WI38 (cell line): ENCODE data around the gene EGR1.

Experiments used
- H3K4me3 ChIP-seq: 2 replicates; pipeline ENCODE4 v1.5.1; 2011; ENCODE audit warnings: low read depth, mild to moderate bottlenecking, control low read depth, low read length
- TF ChIP-seq, protein P1 (sequence below): IDR thresholded peaks from 2 replicates; pipeline ENCODE4 v1.5.1; 2012; ENCODE audit warnings: low read depth, mild to moderate bottlenecking, control low read depth, low read length

EGR1 gene

DNA sequence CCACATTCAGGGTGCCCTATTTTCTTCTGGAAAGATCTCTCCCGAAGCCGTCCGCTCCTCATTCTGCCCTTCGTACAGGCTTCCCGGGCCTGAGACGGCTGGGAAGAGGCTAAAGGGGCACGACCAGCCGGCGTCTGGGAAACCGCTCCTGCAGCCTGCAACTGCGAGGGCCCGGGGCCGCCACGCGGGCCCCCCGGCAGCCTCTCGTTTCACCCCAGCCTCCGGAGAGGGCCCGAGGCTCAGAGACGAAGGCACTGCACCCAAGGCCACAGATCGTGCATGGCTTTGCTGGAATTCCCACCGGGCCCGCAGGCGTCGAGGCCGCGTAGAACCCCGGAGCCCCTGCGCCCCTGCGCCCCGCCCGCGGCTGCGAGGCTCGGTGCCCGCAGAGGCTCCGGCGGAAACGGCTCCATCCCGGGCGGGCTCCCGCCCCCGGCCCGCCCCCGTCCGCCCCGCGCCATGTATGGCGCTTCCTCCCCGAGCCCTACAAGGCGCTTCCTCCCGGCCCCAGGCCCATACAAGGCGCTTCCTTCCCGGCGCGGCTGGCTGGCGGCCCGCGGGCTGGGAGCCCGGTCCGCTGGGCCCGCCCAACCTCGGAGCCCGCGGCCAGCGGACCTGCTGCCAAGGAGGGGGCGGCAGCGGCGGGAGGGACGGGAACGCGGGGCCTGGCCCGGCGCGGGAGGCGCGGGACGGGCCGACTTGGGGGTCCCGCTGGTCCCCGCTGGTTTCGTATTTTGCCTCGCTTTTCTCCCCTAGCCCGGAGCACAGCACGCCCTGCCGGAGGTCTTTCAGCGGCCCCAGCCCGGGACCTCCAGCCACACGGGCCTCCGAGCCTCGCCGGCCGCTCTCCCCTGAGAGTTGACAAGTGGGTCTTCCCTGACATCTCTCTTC is 26.6 kb downstream of the EGR1 start:
- peak overlapping the region; percentile 61 for H3K4me3 ChIP-seq
- TF ChIP-seq, protein P1, sequence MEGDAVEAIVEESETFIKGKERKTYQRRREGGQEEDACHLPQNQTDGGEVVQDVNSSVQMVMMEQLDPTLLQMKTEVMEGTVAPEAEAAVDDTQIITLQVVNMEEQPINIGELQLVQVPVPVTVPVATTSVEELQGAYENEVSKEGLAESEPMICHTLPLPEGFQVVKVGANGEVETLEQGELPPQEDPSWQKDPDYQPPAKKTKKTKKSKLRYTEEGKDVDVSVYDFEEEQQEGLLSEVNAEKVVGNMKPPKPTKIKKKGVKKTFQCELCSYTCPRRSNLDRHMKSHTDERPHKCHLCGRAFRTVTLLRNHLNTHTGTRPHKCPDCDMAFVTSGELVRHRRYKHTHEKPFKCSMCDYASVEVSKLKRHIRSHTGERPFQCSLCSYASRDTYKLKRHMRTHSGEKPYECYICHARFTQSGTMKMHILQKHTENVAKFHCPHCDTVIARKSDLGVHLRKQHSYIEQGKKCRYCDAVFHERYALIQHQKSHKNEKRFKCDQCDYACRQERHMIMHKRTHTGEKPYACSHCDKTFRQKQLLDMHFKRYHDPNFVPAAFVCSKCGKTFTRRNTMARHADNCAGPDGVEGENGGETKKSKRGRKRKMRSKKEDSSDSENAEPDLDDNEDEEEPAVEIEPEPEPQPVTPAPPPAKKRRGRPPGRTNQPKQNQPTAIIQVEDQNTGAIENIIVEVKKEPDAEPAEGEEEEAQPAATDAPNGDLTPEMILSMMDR, result no peak

DNA sequence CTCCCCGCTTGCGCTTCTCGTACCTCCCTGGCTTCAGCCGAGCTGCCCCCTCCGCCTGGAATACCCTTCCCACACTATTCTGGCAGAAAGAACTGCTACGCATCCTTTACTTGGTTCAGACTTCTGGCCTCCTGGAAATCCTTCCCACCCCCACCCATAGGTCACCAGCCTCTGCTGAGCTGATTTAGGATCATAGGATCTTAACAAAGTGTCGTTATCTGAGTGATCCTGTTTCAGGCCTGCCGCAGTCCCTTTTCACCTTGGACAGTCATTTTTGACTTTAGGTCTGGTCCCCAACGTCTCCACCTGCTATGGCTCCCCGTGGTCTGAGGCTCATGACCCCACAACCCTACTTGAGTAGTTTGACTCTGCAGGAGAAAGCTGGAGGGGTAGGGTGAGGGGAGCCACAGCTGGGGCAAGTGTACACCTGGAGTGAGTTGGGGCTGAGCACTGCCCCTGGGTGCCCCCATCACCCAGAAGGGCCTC is 27.3 kb downstream of the EGR1 start:
- peak overlapping the region; percentile 61 for H3K4me3 ChIP-seq
- TF ChIP-seq, protein P1, result no peak

DNA sequence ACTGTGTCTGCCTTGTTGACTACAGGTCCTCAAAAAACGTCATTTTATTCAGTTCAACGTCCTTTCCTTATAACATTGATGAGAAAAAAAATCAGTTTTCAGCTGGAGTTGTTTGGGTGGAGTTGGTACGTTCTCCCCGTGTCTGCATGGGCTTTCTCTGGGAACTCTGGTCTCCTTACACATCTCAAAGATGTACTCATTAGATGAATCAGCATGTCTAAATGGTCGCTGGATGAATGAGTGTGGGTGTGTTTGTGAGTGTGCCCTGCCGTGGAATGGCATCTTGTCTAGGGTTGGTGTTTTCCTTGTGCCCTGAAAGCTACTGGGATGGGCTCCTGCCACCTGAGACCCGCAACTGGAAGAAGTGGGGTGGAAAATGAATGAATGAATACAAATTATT is 30.1 kb downstream of the EGR1 start:
- no peak overlapping the region for H3K4me3 ChIP-seq
- TF ChIP-seq, protein P1, result no peak

DNA sequence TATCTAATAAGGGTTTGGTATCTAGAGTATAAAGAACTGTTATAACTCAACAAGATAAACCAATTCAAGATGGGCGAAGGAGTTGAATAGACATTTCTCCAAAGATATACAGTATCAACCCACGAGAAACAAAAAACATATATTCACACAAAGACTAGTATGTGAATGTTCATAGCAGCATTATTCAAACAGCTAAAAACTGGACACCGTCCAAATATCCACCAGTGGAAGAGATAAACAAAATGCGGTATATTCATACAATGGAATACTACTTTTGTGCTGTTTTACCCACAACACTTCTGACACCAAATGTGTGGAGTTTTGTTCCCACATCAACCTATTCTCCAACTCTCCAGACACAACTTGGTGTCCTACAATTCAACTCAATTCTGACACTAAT is 33.1 kb downstream of the EGR1 start:
- TF ChIP-seq, protein P1, result no peak
- H3K4me3 ChIP-seq, result no peak overlapping the region

DNA sequence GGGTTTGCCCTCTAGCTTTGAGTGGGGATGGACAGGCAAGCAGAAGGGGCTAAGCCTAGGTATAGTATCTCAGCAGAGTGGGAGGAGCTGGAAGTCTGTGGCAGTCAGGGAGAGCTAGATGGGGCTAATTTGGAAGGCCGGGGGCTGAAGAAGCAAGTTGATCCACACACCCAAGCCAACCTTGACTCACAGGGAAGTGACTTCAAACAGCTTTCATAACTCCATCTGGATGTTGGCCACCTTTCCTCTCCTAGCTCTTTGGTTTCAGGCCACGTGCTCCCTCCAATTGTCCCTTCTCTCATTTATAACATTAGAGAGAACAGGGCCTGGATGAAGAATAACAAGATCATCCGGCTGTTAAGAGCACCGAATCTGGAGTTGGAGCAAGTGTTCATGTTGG is 36.8 kb downstream of the EGR1 start:
- TF ChIP-seq, protein P1, result no peak
- no peak overlapping the region for H3K4me3 ChIP-seq

DNA sequence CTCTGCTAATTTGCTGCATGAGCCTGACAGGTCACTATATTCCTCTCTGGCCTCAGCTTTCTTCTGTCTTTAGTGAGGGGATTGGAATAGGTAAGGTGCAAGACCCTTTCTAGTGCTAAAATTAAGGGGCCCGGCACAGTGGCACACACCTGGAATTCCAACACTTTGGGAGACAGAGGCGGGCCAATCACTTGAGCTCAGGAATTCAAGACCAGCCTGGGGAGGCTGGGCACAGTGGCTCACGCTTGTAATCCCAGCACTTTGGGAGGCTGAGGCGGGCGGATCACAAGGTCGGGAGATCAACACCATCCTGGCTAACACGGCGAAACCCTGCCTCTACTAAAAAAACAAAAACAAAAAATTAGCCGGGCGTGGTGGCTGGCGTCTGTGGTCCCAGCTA is 37.2 kb downstream of the EGR1 start:
- TF ChIP-seq, protein P1, result no peak

More for the DNA sequence above, 37.2 kb downstream of the EGR1 start:
- H3K4me3 ChIP-seq, result no peak overlapping the region
